Ascending aorta (tissue), 2 donors: Measurements from ENCODE around the gene CD48. TPM values are rescaled to one million over a fixed set of nuclear protein-coding genes. Genes with fewer than 3 reads are reported as not detected.

Experiments
- DNase-seq, 2 donors: peaks; one replicate each; pipeline ENCODE4 v3.0.0-alpha.2; 2019; ENCODE audit warnings: low spot score in 2 of 2
- H3K27ac ChIP-seq, 2 donors: fragments of 200-600 bp; sonication (generic); one replicate each; pipeline ENCODE4 v1.5.1; 2016 to 2017; ENCODE audit warnings: mild to moderate bottlenecking in 1 of 2
- H3K27me3 ChIP-seq: fragments of 200-600 bp; sonication (generic); one replicate; pipeline ENCODE4 v1.5.1; 2017
- H3K36me3 ChIP-seq, 2 donors: fragments of 200-600 bp; sonication (generic); one replicate each; pipeline ENCODE4 v1.5.1; 2016
- H3K4me1 ChIP-seq, 2 donors: fragments of 200-600 bp; sonication (generic); one replicate each; pipeline ENCODE4 v1.5.1; 2016 to 2017; ENCODE audit warnings: mild to moderate bottlenecking in 1 of 2
- H3K4me3 ChIP-seq, 2 donors: fragments of 200-600 bp; sonication (generic); one replicate each; pipeline ENCODE4 v1.5.1; 2016 to 2017; ENCODE audit warnings: mild to moderate bottlenecking in 1 of 2
- H3K9me3 ChIP-seq, 2 donors: fragments of 200-600 bp; sonication (generic); one replicate each; pipeline ENCODE4 v1.5.1; 2016
- intact Hi-C: fragments of 100-400 bp; cut with DNase I; formaldehyde crosslinking; loops from one replicate; pipeline ENCODE4 v1.15.1; 2023
- total RNA-seq: library from RNA; depleted of rRNA; stranded (reverse); fragments of >200 nt; gene quantifications from one replicate; pipeline ENCODE4 v1.1.0, GENCODE V29; 2016
- TF ChIP-seq, protein P1 (sequence below), 3 experiments: fragments of 200-600 bp in 2 of 3; fragments of 450-650 bp in 1 of 3; sonication (generic) in 2 of 3; IDR thresholded peaks; one replicate each; pipeline ENCODE4 v1.5.1; 2016 to 2019; ENCODE audit warnings: antibody characterized with exemption in 3 of 3, mild to moderate bottlenecking in 1 of 3, moderate library complexity in 1 of 3

The CD48 gene
- total RNA-seq, 1 donor from 2014 or later: not detected

GRCh38 chr1:160658814-160659193 lies 52.8 kb downstream of the CD48 start:
- Histone ChIP-seq H3K27me3 (no peaks in the 10 kb centered on the region), H3K36me3 (no peaks in the 10 kb centered on the region), H3K4me3 (no peak overlapping the region), H3K9me3 (no peaks in the 10 kb centered on the region), H3K27ac (no peak overlapping the region), H3K4me1 (no peaks in the 10 kb centered on the region)
- no peak for DNase-seq
- TF ChIP-seq, protein P1, sequence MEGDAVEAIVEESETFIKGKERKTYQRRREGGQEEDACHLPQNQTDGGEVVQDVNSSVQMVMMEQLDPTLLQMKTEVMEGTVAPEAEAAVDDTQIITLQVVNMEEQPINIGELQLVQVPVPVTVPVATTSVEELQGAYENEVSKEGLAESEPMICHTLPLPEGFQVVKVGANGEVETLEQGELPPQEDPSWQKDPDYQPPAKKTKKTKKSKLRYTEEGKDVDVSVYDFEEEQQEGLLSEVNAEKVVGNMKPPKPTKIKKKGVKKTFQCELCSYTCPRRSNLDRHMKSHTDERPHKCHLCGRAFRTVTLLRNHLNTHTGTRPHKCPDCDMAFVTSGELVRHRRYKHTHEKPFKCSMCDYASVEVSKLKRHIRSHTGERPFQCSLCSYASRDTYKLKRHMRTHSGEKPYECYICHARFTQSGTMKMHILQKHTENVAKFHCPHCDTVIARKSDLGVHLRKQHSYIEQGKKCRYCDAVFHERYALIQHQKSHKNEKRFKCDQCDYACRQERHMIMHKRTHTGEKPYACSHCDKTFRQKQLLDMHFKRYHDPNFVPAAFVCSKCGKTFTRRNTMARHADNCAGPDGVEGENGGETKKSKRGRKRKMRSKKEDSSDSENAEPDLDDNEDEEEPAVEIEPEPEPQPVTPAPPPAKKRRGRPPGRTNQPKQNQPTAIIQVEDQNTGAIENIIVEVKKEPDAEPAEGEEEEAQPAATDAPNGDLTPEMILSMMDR (IDR thresholded peaks at IDR 0.05): no peak
- intact Hi-C loops: no loop called here

DNA sequence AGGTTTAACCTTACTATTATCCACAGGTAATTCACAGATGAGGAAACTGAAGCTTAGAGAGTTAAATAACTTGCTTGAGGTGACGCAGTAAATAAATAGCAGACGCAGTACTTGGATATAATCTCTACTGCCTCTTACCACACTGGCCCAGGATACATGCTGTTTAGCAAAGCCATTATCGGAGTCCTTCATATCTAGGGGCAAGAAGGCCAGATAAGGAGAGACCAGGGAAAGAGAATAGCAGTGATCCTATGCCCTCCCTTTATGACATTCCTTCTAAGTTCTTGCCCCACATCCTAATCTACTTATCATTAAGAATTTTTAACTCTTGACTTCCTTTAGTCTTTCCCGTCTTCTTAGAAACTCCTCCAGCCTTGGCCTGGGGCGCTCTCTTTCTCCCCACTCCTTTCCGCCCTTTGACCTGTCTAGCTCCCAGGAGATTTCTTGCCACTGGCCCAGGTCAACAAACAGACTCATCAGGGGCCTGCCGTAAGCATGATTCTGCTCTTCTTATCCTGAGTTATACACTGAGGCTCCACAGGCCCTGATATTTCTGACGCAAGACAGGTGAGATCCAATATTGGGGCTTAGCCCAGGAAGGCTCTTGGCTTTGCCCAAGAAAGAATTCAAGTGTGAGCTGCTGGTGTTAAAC lies 53.3 kb downstream of the CD48 start:
- Histone ChIP-seq H3K36me3 (no peaks in the 10 kb centered on the region), H3K27ac (no peak overlapping the region), H3K9me3 (no peaks in the 10 kb centered on the region), H3K4me1 (no peaks in the 10 kb centered on the region), H3K27me3 (no peaks in the 10 kb centered on the region), H3K4me3 (no peak overlapping the region)
- DNase-seq: no peak
- intact Hi-C loops: no loop called here
- TF ChIP-seq, protein P1 (IDR thresholded peaks at IDR 0.05): no peak

DNA sequence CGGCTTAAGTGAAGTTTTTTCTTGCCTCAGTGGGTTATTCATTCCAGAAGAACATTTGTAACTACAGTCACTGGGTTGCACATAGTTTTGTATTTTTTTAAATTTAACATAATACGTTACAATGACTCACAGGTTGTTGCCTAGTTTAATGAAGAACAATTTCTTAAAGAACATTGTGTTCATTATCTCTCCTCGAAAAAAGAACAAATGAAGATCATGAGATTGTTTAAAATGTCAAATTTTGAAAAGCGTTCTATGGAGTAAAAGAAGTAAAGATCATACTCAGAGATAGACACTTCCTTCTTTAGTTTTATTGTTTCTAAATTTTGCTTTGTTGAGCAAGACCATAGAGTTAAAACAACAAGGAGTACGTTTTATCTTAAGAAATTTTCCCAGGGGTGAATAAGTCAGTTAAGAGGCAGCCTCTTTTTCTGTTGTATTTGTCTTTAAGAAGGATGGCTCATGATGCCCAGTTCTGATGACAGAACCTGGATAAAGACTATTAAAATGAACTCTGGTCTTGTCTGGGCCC lies 54.3 kb downstream of the CD48 start:
- Histone ChIP-seq H3K9me3 (no peaks in the 10 kb centered on the region), H3K4me3 (no peak overlapping the region), H3K27ac (no peak overlapping the region), H3K4me1 (no peaks in the 10 kb centered on the region), H3K27me3 (no peaks in the 10 kb centered on the region), H3K36me3 (no peaks in the 10 kb centered on the region)
- intact Hi-C loops: no loop called here
- no peak for DNase-seq
- TF ChIP-seq, protein P1 (IDR thresholded peaks at IDR 0.05): no peak

DNA sequence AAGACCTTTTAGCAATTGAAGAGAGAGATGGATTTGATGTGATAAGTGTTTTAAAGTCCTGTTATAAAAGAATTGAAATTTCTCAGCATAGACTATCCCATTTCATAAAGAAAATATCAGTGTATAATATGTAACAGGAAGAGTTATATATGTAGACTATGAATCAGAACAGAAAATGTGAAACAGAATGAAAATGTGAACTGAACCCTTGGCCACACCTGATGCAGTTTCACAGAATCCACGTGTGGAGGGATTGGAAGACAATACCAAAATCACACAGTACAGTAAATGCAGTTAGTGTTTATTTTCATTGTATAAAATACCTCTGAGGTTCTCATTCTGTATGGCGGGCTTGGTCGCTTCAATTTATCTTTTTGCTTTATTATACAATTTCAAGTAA lies 54.9 kb downstream of the CD48 start:
- intact Hi-C loops: no loop called here
- Histone ChIP-seq H3K4me1 (no peaks in the 10 kb centered on the region), H3K4me3 (no peak overlapping the region), H3K36me3 (no peaks in the 10 kb centered on the region), H3K9me3 (no peaks in the 10 kb centered on the region), H3K27ac (no peak overlapping the region), H3K27me3 (no peaks in the 10 kb centered on the region)
- TF ChIP-seq, protein P1 (IDR thresholded peaks at IDR 0.05): no peak
- no peak for DNase-seq

DNA sequence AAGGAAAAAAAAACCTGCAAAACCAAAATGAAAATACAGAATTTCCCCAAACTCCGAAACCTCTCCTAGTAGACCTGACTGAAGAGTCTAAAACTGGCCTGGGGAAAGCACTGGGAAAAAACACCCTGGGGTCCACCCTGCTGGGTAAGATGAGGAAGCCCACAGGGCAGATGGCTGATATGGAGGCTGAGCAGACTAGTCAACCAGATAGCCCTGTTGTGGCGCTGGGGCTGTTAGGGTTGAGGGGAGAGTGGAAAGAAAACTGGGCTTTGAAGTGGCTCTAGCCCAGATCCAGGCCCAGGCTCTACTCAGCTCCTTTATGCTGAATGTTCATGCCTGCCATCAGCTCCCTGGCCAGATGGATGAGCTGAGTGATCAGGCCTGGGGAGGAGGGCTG lies 58.0 kb downstream of the CD48 start:
- Histone ChIP-seq H3K36me3 (no peaks in the 10 kb centered on the region), H3K27ac (no peak overlapping the region), H3K27me3 (no peaks in the 10 kb centered on the region), H3K4me3 (no peak overlapping the region), H3K4me1 (no peaks in the 10 kb centered on the region), H3K9me3 (no peaks in the 10 kb centered on the region)
- no peak for DNase-seq
- TF ChIP-seq, protein P1 (IDR thresholded peaks at IDR 0.05): no peak
- intact Hi-C loops: no loop called here
